Cardiac muscle cell (in vitro differentiated cells and primary cell): Measurements from ENCODE around the gene ING3. TPM values are rescaled to one million over a fixed set of nuclear protein-coding genes. Genes with fewer than 3 reads are reported as not detected.
A peak's percentile ranks its signal among the peaks of the same experiment; 100 is the strongest.

Experiments used
- DNase-seq, 2 donors: peaks; one replicate each; pipeline versions ENCODE4 v3.0.0 to v3.0.0-alpha.2; 2010 to 2017; ENCODE audit warnings: low read depth in 1 of 2, low spot score in 1 of 2
- H3K27ac ChIP-seq: fragments of 200-600 bp; sonication (generic); 2 replicates; pipeline ENCODE4 v1.5.1; 2016
- H3K27me3 ChIP-seq: fragments of 200-600 bp; sonication (generic); 2 replicates; pipeline ENCODE4 v1.6.0; 2016; ENCODE audit warnings: control low read depth
- H3K36me3 ChIP-seq: fragments of 200-600 bp; sonication (generic); 2 replicates; pipeline ENCODE4 v1.5.1; 2016; ENCODE audit warnings: control low read depth
- H3K4me1 ChIP-seq: fragments of 200-600 bp; sonication (generic); 2 replicates; pipeline ENCODE4 v1.8.1; 2017; ENCODE audit warnings: low read depth, mild to moderate bottlenecking, mixed run types
- H3K4me3 ChIP-seq: fragments of 200-600 bp; sonication (generic); 2 replicates; pipeline ENCODE4 v1.5.1; 2016; ENCODE audit warnings: mild to moderate bottlenecking
- H3K9me3 ChIP-seq: fragments of 200-600 bp; sonication (generic); 2 replicates; pipeline ENCODE4 v1.5.1; 2017; ENCODE audit warnings: low read depth, mild to moderate bottlenecking, control low read depth
- polyA plus RNA-seq: library from polyadenylated mRNA; unstranded; fragments of >200 nt; fragmentation: Nextera tagmentation; extraction: Ambion mirVana; gene quantifications from 2 replicates; pipeline ENCODE4 v1.2.1, GENCODE V29; 2016
- total RNA-seq: library from RNA; depleted of rRNA; stranded (reverse); fragments of >200 nt; gene quantifications from 2 replicates; pipeline ENCODE4 v1.2.3, GENCODE V29; 2016
- TF ChIP-seq, protein P1 (sequence below): IDR thresholded peaks from 2 replicates; pipeline ENCODE4 v1.5.1; 2012; ENCODE audit warnings: low read depth, mild to moderate bottlenecking, low read length

Gene ING3
- total and polyA plus RNA-seq, 2 experiments from 2014 or later = 10.7 to 18.4 TPM

DNA sequence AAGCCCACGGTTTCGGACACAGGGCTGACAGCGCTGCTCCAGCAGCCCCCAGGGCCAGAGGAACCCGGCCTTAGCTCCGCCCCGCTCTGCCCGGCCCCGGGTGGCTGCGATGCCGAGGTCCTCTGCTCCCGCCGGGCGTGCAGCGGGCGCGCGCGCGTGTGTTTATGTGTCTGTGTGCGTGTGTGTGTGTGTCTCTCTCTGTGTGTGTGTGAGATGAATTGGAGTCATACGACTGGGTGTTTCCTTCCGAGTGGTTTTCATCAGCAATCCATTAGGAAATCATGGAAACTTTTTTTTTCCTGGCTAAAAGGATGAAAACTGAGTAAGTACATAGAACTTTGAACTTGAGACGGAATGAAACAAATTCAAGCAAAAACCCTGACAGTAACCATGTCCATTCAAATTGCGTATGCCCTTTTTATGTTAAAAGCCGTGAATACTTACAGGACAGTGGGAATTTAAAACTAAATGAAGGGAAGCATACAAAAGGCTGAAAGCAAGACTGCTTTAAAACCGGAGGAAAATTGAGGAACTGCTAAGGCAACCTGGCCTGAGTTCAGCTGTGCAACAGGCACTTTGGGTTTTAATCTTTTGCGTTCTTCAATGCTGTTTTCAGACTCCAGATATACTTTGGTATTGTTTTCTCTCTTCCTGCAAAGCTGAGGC is 38.1 kb downstream of the ING3 start, which contains the start of gene CPED1:
Gene CPED1 (plus strand): TSS at position 121 of the 666 bp plus-strand sequence. CDS start 911 bp downstream, outside the sequence.
- H3K4me1 ChIP-seq = peaks cover 9% of the 10 kb centered on the region
- TF ChIP-seq, protein P1, sequence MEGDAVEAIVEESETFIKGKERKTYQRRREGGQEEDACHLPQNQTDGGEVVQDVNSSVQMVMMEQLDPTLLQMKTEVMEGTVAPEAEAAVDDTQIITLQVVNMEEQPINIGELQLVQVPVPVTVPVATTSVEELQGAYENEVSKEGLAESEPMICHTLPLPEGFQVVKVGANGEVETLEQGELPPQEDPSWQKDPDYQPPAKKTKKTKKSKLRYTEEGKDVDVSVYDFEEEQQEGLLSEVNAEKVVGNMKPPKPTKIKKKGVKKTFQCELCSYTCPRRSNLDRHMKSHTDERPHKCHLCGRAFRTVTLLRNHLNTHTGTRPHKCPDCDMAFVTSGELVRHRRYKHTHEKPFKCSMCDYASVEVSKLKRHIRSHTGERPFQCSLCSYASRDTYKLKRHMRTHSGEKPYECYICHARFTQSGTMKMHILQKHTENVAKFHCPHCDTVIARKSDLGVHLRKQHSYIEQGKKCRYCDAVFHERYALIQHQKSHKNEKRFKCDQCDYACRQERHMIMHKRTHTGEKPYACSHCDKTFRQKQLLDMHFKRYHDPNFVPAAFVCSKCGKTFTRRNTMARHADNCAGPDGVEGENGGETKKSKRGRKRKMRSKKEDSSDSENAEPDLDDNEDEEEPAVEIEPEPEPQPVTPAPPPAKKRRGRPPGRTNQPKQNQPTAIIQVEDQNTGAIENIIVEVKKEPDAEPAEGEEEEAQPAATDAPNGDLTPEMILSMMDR = no peak
- peak; percentile 72 to 81 for DNase-seq
- peak within 1 kb of the TSS; percentile 0 for H3K27ac ChIP-seq
- H3K36me3 ChIP-seq = no peaks in the 10 kb centered on the region
- H3K27me3 ChIP-seq = no peaks in the 10 kb centered on the region
- H3K4me3 ChIP-seq = peak within 1 kb of the TSS; percentile 21
- no peaks in the 10 kb centered on the region for H3K9me3 ChIP-seq

DNA sequence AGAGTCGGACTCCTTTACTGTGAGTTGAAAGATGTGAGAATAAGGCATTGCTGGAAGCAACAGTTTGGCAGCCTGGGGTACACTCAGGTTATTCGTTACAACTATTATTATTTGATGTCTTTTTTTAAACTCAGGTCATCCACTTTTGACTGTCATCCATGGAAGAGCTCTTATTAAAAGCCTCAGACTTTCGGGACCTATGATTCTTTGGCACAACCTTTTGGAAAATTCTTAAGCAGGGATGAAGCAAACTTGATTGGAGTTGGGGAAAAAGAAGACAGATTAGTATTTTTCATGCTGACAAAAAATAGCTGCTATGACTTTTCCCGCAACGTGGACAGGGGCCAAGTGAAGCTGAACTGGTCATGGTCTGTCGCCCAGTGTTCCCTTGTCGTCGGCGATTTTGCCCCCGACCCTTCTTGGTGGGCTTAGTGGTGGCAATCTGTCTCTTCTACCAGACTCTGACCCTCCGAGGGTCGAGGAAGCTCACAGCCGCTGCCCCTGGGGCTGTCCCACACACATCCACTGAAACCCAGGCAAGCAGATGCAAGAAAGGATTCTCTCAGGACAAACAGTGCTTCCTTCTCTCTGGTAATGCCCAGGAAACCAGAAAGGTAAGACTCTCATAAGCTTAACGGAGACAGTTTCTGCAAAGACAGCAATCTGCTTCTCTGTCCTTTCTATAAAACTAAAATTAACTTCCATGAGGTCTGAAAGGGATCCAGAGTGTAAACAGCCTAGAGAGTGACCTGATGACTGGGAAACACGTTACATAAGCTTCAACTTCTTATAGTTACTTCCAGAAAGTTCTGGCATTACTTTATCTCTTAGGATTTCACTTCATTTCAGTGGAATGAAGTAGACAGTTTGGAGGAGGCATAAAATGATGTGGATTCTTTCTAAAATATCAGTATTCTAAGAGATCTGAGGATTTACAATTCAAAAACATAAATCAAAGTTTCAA is 39.0 kb downstream of the ING3 start:
- peaks cover 9% of the 10 kb centered on the region for H3K4me1 ChIP-seq
- no peaks in the 10 kb centered on the region for H3K9me3 ChIP-seq
- H3K27ac ChIP-seq = no peak overlapping the region
- H3K27me3 ChIP-seq = no peaks in the 10 kb centered on the region
- TF ChIP-seq, protein P1 = no peak
- no peak for DNase-seq
- H3K36me3 ChIP-seq = no peaks in the 10 kb centered on the region
- no peak overlapping the region for H3K4me3 ChIP-seq

DNA sequence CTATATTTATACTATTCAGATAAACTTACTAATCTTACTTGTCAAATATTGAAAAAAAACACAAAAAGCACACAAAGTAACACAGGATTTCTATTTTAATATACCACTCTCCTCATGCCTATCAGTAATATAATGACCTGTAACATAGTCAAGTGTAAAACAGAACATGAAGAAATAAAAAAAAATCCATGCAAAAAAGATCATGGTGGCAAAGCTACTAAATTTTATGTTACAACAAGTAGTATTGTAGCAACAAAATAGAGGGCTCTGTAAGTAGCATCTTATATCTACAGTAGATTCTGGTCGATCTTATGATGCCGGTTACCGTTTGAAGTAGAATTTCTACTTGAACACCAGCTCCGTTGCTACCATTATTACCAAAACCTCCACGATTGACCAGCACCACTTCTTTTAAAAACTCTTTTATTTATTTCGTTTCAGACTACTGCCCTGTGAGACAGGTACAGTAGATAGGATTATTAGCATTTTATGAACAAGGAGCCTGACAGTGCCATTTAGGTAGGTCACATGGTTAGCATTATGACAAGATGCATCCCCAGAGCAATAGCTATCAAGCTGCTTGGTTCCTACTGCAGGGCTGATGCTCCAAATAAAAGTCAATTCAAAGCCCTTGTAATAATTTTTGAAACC is 40.0 kb downstream of the ING3 start:
- no peak for DNase-seq
- Histone ChIP-seq H3K9me3 (no peaks in the 10 kb centered on the region), H3K27me3 (no peaks in the 10 kb centered on the region), H3K4me1 (peaks cover 9% of the 10 kb centered on the region), H3K36me3 (no peaks in the 10 kb centered on the region), H3K4me3 (no peak overlapping the region), H3K27ac (no peak overlapping the region)
- TF ChIP-seq, protein P1 = no peak

DNA sequence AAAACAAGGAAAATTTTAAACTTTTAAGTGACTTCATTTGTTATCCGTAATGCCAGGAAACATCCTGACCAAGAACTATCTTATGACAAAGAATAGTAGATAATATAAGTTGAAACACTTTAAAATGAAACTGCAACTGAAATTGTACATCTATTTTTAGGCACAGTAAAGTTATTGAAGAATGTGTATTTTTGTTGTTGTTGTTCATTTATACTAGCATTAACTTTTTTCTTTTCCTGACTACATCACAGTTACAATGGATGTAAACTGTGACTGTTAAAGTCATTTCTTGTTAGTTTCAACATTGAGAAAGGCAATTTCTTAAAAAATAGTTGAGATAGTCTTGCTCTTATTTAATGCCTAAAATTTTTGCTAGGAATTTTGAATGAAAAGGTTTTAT is 40.6 kb downstream of the ING3 start:
- Histone ChIP-seq H3K36me3 (no peaks in the 10 kb centered on the region), H3K9me3 (no peaks in the 10 kb centered on the region), H3K4me3 (no peak overlapping the region), H3K4me1 (peaks cover 9% of the 10 kb centered on the region), H3K27ac (no peak overlapping the region), H3K27me3 (no peaks in the 10 kb centered on the region)
- no peak for DNase-seq
- TF ChIP-seq, protein P1 = no peak

DNA sequence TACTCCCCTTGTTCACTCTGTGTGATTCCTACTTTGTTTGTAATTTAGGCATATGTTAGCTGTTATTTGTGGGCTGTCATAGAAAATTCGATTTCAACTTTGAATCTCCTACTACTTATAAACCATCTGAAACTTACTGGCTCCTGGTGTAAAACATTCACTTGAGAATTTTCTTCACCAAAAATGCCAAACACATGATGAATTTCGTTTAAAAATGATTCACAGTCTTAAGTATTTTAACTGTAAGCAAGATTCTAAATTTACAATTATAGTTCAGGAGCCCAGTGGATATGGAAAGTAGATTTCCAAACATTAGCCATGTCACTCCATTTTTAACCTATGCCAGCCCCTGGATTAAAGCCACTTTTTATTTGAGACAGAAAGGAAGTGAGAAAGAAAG is 41.0 kb downstream of the ING3 start:
- H3K4me3 ChIP-seq = no peak overlapping the region
- DNase-seq = peak in 1 of 2 donors; percentile 38
- H3K27me3 ChIP-seq = no peaks in the 10 kb centered on the region
- H3K9me3 ChIP-seq = no peaks in the 10 kb centered on the region
- no peak overlapping the region for H3K27ac ChIP-seq
- peaks cover 9% of the 10 kb centered on the region for H3K4me1 ChIP-seq
- H3K36me3 ChIP-seq = no peaks in the 10 kb centered on the region
- TF ChIP-seq, protein P1 = no peak
